Fibroblast of the aortic adventitia (primary cell): ENCODE measurements around the gene DNAJC13. TPM values are rescaled to one million over a fixed set of nuclear protein-coding genes. Genes with fewer than 3 reads are reported as not detected.
"Not testable (repeated sequence)": the region's sequence is repeated elsewhere in the genome, so short reads cannot be mapped to it uniquely, and the experiment has no call there.

ENCODE experiments used
- DNase-seq: peaks from one replicate; pipeline ENCODE4 v3.0.0-alpha.2; 2010; ENCODE audit warnings: low read depth
- H3K4me3 ChIP-seq: 2 replicates; pipeline ENCODE4 v1.5.1; 2011; ENCODE audit warnings: low read depth, mild to moderate bottlenecking, control low read depth, low read length, moderate library complexity
- CTCF ChIP-seq: IDR thresholded peaks from 2 replicates; pipeline ENCODE4 v1.5.1; 2011; ENCODE audit warnings: mild to moderate bottlenecking, low read length, control low read depth, inconsistent platforms; ENCODE audit not compliant: insufficient read depth
- total RNA-seq: library from RNA; depleted of rRNA; stranded (reverse); fragments of >200 nt; gene quantifications from 2 replicates; pipeline ENCODE4 v1.2.3, GENCODE V29; 2012; ENCODE audit warnings: low replicate concordance

Gene DNAJC13
- total RNA-seq, 1 donor, result 125 TPM

GRCh38 chr3:132395126-132395525 lies 22.2 kb upstream of the DNAJC13 start:
- DNase-seq, result no peak
- H3K4me3 ChIP-seq, result no peak overlapping the region
- TF ChIP-seq CTCF, result no peak

GRCh38 chr3:132396255-132396654 lies 21.0 kb upstream of the DNAJC13 start:
- H3K4me3 ChIP-seq, result no peak overlapping the region
- DNase-seq, result no peak
- no peak for TF ChIP-seq CTCF

- not testable (repeated sequence) for H3K4me3 ChIP-seq, DNase-seq
Measured at GRCh38 chr3:132396776-132397175, 20.5 kb upstream of the DNAJC13 start.

GRCh38 chr3:132399054-132399929 lies 18.0 kb upstream of the DNAJC13 start:
- H3K4me3 ChIP-seq, result no peak overlapping the region
- peak; percentile 84 for DNase-seq
- TF ChIP-seq CTCF, result peak; percentile 89

- no peak for TF ChIP-seq CTCF
- H3K4me3 ChIP-seq, result no peak overlapping the region
- DNase-seq, result no peak
Measured at GRCh38 chr3:132401255-132401654, 16.0 kb upstream of the DNAJC13 start.

- H3K4me3 ChIP-seq, result no peak overlapping the region
- DNase-seq, result no peak
- no peak for TF ChIP-seq CTCF
Measured at GRCh38 chr3:132404276-132404675, 13.0 kb upstream of the DNAJC13 start.

GRCh38 chr3:132405188-132405587 lies 12.1 kb upstream of the DNAJC13 start:
- DNase-seq, result peak; percentile 81
- no peak for TF ChIP-seq CTCF
- H3K4me3 ChIP-seq, result no peak overlapping the region
